ENCODE data around the gene RNF207.

DNA sequence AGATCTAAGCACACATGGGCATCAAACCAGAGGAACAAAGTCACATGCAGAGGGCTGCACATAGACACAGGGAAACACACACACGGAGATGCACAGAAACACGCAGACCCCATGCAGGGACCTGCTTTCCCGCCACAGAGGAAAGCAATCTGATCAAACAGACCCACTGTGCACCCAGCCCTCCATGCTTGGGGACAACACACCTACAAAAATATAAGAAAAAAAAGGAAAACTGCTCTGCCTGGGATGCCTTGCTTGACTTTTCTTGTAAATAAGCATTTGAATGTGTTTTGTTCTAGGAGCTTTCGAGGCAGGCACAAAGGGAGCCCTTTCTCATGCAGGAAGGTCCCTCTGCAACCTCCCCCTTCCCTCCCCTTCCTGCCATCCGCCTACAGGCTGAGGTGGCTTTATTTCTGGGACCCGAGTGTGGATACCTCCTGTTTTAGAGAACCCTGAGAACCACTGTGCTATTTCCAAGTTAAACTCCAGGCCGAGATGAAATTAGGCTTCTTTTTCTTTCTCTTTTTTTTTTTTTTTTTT, 33.4 kb downstream of the RNF207 start:
- no peak for TF ChIP-seq POLR2AphosphoS5 (IDR thresholded peaks at IDR 0.05; ENCODE audit: low read depth, low read length)
- TF ChIP-seq POLR2A (IDR thresholded peaks at IDR 0.05; ENCODE audit: low read depth, low read length) = no peak
